GM10847 (cell line): ENCODE data around the gene CPA1.

ENCODE experiments used
- POLR2A ChIP-seq: IDR thresholded peaks from 2 replicates; pipeline ENCODE4 v1.6.1; 2011; ENCODE audit not compliant: insufficient read length; ENCODE audit errors: extremely low read depth

Gene CPA1

GRCh38 chr7:130379532-130379920 is 768 bp upstream of the CPA1 start:
- no peak for TF ChIP-seq POLR2A

DNA sequence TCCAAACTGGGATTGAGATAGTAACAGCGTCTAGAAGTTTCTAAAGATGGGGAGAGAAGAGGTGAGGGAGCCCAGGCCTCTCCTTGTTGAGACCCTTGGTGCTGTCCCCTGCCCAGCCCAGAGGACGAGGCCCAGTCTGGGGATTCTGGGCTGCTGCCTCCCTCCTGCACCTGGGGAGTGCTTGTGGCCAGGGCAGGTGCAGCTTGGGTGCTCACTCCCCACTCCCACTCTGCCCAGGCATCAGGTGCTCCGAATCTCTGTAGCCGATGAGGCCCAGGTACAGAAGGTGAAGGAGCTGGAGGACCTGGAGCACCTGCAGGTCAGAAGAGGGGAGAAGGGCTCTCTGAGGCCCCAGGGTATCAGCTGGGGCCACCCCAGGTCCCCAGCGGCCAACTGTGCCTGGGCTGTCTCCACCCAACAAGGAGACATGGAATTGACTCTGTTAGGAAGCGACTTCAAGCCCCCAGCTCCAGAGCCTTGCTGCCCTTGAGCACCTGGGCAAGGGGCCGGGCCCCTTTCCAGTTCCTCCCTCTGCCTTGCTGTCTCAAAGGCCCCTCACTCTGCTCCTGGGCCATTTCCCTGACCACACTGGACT is 664 bp downstream of the CPA1 start:
- no peak for TF ChIP-seq POLR2A

- TF ChIP-seq POLR2A, result no peak
Observed at GRCh38 chr7:130381468-130382312, 1.4 kb downstream of the CPA1 start.

DNA sequence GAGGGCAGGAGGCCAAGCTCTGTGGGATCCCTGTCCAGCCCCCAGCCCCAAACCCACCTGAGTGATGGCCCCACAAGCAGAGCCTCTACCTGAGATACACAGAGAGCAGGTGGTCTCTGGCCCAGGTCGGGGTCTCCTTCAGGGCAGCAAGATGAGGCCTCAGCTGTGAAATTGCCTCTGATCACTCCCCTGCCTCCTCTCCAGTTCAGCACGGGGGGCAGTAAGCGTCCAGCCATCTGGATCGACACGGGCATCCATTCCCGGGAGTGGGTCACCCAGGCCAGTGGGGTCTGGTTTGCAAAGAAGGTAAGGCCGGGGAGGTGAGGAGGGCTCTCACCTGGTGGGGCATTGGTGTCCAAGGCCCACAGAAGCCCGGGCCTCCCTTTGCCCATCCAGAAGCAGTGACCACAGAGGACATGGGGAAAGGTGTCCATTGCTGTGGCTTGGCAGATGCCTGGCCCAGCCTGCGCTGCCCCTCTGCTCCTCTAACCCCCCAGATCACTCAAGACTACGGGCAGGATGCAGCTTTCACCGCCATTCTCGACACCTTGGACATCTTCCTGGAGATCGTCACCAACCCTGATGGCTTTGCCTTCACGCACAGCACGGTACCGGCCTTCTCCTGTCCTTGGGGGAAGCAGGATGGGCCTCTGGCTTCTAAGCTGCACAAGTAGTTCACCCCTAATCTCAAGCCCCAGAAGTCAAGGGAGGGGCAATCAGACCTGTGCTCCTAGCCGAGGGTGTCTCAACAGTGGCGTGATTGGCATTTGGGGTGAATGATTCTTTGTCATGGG is 3.1 kb downstream of the CPA1 start:
- no peak for TF ChIP-seq POLR2A

DNA sequence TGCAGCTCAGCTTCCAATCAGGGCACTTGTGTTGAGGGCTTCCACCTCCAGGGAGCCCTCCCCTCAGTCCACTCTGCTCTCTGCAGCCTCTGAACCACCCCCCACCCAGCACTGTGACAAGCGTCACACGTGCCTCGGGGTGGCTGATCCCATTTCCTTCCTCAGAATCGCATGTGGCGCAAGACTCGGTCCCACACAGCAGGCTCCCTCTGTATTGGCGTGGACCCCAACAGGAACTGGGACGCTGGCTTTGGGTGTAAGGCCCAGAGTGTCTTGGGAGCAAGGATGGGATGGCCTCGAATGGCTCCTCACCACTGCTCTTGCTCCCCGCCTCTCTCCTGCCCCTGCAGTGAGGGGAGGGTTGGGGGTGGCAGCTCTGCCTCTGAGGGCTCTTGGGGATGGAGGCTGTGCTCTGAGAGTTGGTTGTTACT is 4.1 kb downstream of the CPA1 start:
- no peak for TF ChIP-seq POLR2A

GRCh38 chr7:130384841-130385599 is 4.7 kb downstream of the CPA1 start:
- TF ChIP-seq POLR2A, result no peak

- TF ChIP-seq POLR2A, result no peak
Observed at GRCh38 chr7:130385600-130386066, 5.3 kb downstream of the CPA1 start.

DNA sequence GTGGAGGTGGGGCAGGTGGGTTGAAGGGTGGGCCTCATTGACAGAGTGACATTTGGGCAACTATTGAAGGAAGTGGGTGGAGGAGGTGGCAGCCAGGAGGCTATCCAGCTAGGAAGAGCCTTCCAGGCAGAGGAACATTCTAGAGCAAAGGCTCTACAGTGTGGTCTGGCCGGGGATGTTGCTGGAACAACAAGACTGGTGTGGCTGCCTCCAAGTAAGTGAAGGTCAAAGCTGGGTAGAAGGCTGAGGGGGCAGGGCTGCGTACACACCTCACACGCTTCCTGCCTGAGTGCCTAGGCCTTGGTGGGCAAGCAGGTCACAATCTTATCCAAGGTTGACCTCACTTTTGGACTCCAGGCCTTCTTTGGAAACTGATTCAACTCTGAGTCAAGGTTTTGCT is 6.6 kb downstream of the CPA1 start:
- TF ChIP-seq POLR2A, result no peak

DNA sequence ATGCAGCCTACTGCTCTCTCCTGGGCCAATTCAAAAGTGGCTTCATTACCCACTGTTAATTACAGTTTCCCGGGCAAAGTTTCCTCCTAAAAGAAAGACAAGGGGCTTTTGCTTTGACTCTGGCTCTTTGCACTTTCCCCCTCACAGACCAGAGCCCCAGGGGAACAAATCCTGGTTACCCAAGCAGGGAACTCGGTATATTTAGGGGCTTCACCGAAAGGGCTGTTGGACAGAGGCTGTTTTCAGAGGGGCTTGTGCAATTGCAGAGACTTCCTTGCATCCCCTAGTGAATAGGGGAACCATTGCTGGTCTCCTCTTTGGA is 7.0 kb downstream of the CPA1 start:
- no peak for TF ChIP-seq POLR2A

DNA sequence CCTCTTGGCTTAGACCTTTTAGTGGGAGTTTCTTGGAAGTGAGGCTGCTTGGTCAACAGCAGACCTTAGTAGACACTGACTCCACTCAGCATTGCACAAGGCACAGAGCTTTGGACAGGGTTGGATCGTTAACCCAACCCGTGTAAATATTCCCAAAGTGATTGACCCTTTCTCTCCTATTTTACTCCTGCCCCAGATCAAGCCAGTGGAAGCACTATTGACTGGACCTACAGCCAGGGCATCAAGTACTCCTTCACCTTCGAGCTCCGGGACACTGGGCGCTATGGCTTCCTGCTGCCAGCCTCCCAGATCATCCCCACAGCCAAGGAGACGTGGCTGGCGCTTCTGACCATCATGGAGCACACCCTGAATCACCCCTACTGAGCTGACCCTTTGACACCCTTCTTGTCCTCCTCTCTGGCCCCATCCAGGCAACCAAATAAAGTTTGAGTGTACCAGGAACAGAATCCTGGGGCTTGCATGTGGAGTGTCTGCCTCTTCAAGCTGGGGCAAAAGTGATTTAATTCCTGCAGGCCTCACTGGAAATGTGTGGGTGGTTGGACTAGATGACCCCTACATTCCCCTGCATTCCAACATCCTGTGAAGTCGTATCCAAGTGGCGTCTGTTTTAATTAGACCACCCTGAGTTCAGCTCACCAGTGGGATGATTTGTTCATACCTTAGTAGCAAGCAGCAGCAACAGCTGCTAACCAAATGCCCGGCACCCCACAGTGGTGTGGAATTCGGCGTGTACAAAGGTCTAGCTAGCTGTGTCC is 7.5 kb downstream of the CPA1 start:
- no peak for TF ChIP-seq POLR2A

DNA sequence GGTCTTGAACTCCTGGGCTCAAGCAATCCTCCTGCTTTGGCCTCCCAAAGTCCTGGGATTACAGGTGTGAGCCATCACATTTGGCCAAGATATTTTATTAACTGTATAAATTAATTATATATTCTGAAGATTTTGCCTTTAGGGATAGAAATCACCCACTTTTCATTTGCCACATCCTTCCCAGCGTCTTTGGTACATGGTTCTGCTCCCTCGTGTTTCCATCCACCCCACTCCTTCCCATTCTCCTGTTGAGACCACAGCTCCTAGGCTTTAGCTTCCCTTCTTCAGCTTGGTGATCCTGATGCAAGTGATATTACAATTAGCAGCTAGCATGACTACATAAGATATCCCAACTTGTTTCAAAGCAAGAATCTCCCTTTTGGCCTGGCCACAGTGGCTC is 8.4 kb downstream of the CPA1 start:
- TF ChIP-seq POLR2A, result no peak

GRCh38 chr7:130390486-130390885 is 10.2 kb downstream of the CPA1 start:
- TF ChIP-seq POLR2A, result no peak

DNA sequence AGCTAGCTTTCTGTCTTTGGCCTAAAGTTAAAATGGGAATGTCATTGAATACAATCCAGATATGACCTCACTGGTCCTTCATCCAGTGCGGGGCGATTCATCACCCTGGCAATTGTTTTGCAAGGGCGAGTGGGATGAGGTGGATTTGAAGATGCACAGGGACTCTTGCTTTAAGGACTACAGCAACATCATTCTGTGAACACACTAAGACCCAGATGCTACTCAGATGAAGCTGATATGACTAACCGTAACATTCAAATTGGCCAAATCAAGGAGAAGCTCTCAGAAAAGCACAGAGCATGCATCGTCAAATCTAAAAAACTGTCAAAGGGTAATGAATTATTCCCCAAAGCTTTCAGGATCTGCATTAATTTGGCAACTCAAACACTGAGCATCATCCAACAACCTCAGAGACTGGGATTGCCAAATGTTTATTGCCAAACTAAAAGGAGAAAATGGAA is 12.8 kb downstream of the CPA1 start:
- TF ChIP-seq POLR2A, result no peak

DNA sequence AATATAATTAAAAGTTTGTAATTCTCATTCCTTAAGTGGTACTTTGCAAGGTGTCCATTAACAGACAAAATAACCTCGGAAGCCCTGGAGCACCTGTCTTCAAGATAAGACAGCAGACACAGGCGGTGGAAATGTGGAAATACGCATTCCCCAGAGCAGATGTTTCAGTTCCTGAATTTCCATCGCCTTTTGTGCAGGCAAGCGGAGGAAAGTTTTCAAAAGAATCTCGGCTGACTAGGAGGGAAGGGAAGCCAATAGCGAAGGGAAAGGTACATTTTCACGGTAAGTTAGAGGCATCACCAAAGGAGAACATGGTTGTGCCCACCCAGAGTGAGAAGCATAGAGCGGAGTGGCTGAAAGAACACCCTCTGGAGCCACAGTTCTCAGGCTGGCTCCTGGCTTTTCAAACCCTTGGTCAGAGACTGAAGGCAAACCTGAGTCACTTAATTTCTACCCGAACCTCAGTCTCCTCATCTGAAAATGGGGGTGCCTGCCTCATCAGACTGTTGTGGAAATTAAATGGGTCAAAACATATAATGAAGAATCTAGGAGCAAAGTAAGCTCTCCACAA is 13.6 kb downstream of the CPA1 start:
- TF ChIP-seq POLR2A, result no peak
